Thyroid gland (tissue), 4 donors: ENCODE results near the gene FOXN3.

Experiments used
- POLR2A ChIP-seq, 2 donors: fragments of 450-650 bp; IDR thresholded peaks; one replicate each; pipeline ENCODE4 v1.6.1; 2017; ENCODE audit warnings: antibody characterized with exemption in 2 of 2, mild to moderate bottlenecking in 2 of 2, moderate library complexity in 1 of 2
- TF ChIP-seq, protein P1 (sequence below), 6 experiments: fragments of 200-600 bp in 3 of 6; fragments of 450-650 bp in 3 of 6; sonication (generic) in 3 of 6; IDR thresholded peaks; one replicate each; pipeline ENCODE4 v1.5.1; 2016 to 2019; ENCODE audit warnings: antibody characterized with exemption in 6 of 6, mild to moderate bottlenecking in 2 of 6, inconsistent platforms in 1 of 6, moderate library complexity in 1 of 6

DNA sequence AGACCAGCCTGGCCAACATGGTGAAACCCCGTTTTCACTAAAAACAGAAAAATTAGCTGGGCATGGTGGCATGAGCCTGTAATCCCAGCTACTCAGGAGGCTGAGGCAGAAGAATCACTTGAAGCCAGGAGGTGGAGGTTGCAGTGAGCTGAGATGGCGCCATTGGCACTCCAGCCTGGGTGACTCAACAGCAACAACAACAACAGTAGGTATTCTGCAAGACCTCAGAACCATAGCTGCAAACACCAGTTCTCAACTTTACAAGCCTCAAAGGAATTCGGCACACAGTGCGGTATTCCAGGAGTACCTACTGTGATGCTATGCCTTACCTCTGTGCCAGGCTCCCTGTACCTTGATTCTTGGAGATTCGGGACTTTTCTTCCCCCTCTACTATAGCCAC lies 15.8 kb downstream of the FOXN3 start:
- TF ChIP-seq, protein P1, sequence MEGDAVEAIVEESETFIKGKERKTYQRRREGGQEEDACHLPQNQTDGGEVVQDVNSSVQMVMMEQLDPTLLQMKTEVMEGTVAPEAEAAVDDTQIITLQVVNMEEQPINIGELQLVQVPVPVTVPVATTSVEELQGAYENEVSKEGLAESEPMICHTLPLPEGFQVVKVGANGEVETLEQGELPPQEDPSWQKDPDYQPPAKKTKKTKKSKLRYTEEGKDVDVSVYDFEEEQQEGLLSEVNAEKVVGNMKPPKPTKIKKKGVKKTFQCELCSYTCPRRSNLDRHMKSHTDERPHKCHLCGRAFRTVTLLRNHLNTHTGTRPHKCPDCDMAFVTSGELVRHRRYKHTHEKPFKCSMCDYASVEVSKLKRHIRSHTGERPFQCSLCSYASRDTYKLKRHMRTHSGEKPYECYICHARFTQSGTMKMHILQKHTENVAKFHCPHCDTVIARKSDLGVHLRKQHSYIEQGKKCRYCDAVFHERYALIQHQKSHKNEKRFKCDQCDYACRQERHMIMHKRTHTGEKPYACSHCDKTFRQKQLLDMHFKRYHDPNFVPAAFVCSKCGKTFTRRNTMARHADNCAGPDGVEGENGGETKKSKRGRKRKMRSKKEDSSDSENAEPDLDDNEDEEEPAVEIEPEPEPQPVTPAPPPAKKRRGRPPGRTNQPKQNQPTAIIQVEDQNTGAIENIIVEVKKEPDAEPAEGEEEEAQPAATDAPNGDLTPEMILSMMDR (IDR thresholded peaks at IDR 0.05), result no peak
- no peak for TF ChIP-seq POLR2A (IDR thresholded peaks at IDR 0.05)
